Inflammatory macrophage (primary cell): ENCODE results near the gene RELN.

ENCODE experiments used
- DNase-seq, 2 donors: peaks; one replicate each; pipeline ENCODE4 v3.0.0-alpha.2; 2020 to 2022

Gene RELN

GRCh38 chr7:103777440-103777839 lies 212.0 kb downstream of the RELN start:
- no peak for DNase-seq

- DNase-seq = no peak
These were observed 215.7 kb downstream of the RELN start for GRCh38 chr7:103773726-103774125.

DNA sequence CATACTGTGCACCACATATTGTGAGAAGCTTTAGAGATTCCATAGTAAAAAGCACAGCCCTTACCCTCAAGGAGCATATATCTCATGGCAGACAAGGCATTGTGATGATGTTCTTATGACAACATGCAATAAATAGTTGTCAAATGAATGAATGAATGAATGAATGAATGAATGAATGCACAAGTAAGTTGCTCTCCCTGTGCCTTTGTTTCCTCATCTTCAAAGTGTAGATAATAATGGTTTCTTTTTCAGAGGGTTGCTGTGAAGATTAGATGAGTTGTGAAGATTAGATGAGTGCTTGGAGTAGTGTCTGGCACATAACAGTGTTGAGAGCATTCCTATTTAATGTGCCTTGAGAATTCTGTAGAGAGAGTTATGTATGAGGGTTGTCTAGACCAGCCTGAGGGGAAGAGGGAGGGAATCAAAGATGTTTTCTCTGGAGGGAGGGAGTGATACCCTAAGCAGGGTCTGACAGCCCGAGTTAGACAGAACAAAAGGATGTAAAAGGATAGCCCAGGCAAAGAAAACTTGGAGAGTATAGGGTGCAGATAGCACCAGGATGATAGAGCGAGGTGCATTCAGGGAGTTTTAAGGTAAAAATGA lies 217.2 kb downstream of the RELN start:
- no peak for DNase-seq

GRCh38 chr7:103771294-103771693 lies 218.2 kb downstream of the RELN start:
- DNase-seq = no peak

DNA sequence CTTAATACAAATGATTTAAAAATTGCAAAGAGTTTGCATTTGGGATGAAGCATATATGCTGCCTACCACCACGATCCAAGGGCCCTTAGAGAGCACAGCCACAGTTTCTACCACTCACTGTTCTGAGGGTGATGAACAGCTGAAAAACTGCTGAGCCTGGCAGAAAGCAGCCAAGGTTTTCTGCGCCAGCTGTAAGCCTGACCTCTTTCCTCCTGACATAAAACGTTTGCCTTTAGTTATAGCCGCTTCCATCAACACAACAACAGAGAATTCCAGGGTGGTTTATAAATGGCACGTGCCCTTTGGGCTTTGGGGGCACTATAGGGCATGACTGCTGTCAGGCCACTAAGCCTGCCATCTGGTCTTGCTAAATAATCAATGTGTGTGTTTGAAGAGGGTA lies 222.8 kb downstream of the RELN start:
- no peak for DNase-seq

DNA sequence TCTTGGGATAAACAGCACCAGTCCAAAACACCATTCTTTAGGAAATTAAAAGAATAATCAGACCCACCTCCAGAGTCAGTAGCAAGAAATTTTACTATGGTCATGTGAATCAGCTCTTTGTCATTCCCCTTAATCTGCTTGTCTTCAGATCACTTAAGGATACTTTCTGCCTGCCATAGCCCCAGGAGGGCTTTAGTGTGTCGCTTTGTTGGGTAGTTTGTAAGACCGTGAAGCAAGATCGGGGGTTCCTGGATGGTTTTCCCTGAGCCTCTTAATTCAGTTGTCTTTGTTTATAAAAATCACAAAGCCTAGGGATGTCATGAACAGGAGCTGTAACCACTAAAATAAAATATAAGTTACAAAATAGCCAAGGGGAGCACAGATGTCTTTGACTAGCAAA lies 223.6 kb downstream of the RELN start:
- DNase-seq = no peak

DNA sequence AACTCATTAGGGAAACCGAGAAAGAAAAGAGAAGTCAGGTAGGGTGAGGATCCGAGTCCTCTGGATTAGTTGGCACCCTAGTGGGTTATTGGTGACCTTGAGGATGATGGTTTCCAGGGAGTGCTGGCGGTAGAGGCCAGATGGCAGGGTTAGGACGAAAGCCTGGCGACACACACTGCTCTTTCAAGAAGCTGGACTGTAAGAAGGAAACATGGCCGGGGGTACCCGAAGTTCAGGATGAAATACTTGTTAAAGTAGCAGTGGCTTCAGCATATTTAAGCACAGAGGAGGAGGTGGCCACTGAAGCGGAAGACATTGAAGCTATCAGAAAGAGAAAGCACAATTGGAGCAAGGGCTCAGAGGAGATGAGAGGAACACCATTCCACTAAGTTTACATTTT lies 224.6 kb downstream of the RELN start:
- DNase-seq = no peak

DNA sequence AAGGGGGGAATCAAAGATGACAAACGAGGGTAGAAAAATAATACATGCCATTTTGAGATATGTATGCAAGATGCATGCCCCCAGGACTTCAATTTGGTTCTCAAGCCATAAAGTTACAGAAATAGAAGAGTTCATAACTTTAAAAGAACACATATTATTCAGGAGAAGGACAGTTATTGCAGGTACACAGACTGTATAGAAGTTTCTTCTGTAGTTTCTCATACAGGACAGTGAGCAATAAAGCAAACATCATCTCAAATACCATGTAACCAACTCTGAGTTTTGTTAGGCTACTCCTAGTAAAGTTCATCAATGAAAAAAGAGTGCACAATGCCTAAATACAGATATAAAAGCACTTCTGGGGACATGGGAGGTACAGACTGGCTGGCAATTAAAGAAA lies 226.6 kb downstream of the RELN start:
- no peak for DNase-seq

DNA sequence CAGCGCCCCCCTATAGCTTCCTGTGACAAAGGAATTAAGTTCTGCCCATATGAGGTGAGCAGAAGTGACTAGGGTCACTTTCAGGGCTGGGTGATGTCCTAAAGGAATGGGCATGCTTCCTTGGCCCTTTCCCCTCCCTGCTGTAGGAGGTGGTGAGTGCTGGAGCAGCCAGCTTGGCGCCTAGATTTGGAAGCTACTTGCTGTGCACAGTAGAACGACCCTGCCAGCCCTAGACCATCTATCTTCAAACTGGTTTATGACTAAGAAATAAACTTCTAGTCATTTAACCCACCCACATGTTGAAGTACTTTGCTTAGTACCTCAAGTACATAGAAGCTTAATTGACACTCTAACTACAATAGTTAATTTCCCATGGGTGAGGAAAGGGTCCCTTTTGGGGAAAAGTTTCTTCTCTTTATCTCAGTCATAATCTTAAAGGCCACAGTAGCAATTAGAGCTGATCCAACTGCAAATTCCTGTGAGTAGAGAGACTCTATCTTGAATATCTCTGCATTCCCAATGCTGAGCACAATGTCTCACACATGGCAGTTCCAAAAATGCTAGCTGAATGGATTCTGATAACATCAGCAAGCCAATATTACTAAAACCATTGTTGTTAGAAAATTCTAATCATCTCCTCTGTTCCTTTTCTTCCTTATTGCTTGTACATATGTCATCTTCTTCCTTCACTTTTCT lies 227.2 kb downstream of the RELN start:
- DNase-seq = no peak

DNA sequence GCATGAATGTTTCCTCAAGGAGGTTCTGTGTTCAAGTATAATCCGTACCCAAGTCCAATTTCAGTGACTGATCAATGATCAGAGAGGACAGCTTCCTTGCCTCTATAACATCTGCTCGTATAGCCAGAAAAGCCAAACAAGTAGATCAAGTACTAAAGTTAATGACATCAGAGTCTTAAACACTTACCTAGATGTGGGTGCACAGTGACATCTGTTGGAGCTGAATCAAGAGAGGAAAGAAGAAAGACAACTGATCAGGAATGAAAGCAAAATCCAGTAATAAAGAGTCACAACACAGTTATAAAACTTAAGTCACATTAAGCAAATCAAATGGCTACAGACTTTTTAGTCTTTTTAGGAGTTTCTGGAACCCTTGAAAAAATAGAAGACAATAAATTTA lies 236.5 kb downstream of the RELN start:
- DNase-seq = no peak

- DNase-seq = no peak
These were observed 238.1 kb downstream of the RELN start for GRCh38 chr7:103751311-103751880.

DNA sequence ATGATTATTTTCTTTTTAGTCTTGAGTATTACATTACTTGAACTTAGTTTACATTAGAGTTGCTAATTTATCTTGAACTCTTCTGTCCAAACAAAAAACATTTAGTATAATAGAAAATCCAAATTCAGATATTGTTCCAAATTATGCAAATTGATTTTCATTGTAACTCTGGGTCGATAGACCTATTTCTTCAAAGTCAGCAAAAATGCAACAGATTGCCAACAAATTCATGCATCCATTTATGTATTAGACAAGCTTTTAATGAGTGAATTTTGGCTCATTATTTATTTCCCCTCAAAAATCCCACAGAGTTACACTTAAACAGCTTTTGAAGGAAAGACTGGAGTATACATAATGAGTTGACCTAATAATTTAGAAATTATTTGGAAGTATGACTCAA lies 240.8 kb downstream of the RELN start:
- no peak for DNase-seq

GRCh38 chr7:103735377-103735776 lies 254.1 kb downstream of the RELN start:
- DNase-seq = no peak

DNA sequence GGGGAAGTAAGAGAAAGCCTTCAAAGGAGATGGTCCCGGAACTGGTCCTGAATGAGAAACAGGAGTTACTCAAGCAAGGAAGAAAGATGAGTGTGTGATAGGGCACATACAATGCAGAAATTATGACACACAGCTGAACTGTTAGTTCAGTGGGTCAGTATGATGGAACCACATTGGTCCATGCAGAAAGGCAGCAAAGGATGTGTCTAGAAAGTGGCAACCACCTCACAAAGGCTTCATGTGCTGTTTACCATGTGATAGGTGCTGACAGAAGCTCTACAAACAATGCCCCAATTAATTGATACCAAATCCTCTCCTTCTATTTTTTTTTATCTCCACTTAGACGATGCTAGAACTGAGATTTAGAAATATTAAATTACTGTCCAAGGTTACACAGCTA lies 258.3 kb downstream of the RELN start:
- no peak for DNase-seq

- DNase-seq = no peak
These were observed 260.4 kb downstream of the RELN start for GRCh38 chr7:103729026-103729425.

- no peak for DNase-seq
These were observed 261.4 kb downstream of the RELN start for GRCh38 chr7:103727982-103728610.

DNA sequence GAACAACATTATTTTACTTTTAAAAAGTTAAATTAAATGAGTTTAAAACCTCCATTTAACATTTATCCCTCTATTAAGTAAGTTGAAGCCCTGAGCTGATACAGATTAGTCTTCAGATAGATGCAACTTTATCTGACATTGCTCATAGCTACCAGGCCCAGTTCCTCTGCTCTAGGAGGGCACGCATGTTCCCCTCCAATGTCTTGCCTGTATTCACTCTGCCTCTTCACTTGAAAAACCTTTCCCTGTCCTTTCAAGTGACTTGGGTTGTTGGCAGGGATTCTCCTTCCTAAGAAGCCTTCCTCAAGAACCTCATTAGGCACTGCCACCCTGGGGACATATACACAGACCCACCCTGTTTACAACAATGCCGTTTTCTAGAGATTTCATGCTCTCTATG lies 270.4 kb downstream of the RELN start:
- DNase-seq = no peak

- DNase-seq = no peak
These were observed 270.9 kb downstream of the RELN start for GRCh38 chr7:103718482-103719061.

DNA sequence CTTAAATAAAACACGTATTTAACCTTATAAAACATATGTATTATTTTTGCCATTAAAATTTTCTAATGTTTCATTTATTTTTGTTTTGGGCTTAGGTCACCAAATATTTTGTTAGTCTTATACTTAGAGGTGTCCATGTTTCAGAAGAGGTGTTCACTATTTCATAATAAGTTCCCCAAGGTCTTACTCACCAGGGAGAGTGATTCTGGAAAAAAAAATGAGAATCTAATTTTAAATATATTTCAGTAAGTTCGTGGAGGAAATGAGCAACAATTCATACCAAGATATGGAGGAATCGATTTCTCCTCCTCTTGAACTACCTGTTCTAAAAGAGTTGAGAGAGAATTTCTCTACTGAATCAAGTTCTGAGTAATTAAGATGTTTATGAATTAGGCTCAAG lies 271.9 kb downstream of the RELN start:
- DNase-seq = no peak

DNA sequence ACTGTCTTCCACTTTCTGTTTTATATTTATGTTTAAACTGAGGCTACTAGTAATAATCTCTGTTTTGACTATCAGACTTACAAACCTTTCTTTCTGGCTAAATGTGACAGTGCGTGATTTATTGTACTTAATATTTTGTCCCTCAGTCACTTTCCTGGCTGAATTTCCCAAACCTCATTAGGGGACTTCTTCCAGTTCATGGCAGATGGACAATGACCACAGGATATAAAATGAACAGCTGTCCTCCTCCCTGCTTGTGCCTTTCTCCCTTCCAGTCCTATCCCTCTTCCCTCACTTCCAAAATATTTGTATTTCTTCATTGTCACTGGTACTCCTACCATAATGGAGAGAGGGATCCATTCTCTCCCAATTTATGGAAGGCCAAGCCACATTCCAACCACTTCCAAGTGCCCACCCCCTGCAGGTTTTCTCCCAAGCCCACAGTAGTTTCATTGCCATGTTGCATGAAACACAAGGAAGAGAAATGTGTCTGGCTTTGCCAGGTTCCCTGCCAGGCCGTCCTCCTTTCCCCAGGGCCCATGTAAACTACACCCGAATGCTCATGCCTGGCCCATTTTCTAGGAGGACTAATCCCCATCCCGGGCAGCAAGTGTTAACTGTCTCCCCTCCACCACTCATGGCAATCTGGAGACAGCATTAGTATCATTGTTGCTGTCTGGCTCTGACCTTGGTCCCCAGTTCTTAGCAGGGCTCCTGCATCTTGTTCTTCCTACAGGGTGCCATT lies 273.9 kb downstream of the RELN start:
- no peak for DNase-seq

DNA sequence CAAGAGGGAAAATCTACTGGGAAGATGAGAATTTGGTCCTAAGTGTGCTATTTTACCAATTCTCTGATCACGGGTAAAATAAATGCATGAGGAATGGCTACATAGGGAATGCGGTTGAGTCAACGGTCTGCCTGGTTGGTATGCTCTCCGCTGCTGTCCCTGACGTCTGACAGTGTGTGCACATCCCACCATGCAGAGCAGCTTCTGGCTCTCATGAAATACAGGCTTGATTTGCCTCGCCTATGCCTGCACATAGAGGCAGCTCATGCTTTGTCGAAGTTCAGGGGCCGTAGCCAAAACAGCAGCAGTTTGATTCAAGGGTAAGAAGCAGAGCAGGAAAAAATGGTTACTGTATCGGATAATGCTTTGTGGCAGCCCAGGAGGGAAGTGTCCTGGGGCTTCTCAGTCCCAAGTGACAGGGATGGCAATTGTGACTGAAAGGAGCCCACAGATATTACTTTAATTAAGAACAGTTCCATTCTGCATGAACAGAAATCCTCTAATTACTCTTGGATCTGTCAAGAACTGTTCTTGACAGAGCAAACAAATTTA lies 275.0 kb downstream of the RELN start:
- DNase-seq = no peak

DNA sequence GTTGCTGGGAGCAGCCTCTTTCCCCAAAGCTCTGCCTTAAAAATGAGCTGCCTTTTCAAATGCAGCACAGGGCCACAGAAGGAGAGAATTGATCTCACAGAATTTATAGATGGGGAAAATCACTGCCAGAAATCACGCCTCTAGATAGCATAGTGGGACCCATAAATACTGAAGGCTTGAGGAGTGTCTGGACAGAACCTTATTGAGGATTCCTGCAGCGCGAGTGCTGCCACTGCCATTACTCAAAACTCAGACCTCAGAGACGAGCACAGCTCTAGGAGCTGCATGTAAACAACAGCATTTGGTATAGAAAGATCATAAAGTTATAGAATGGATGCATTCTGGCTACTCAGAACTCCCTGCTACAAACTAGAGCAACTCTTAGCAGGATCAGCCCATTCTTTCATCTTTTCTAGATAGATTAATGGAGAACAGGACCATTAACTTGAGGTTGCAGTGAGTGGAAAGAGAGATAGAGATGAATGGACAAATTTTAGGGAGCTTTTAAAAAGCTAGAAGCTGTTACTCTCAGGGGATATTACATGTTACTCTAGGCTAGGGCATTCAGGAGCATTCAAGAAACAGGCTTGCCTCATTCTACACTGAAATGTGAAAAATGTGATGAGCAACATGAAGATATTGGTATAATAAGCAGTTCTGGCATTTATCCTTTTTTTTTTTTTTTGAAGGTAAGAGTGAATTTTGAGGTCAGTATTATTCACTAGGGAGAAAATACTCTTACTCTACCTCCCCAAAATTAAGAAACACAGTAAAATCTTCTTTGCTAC lies 276.3 kb downstream of the RELN start:
- DNase-seq = no peak
